ENCODE data around the gene CIDEA. TPM values are rescaled to one million over a fixed set of nuclear protein-coding genes. Genes with fewer than 3 reads are reported as not detected.

CIDEA gene
- total RNA-seq, 1 donor from 2014 or later, result not detected

- Histone ChIP-seq H3K4me3 (peak overlapping the region; percentile 38 to 66), H3K36me3 (no peaks in the 10 kb centered on the region), H3K27me3 (no peaks in the 10 kb centered on the region), H3K4me1 (peaks cover 3 to 21% of the 10 kb centered on the region in 2 donors), H3K9me3 (no peaks in the 10 kb centered on the region), H3K27ac (peak overlapping the region; percentile 95 to 99)
- no peak for DNase-seq (ENCODE audit: low spot score in 2 of 2)
- intact Hi-C loops (cut with DNase I), result loop anchor here (1.0 to 10.0 kb wide), 5 partner anchors 7 to 1225 kb away; partner anchors contain the start of genes AFG3L2 and TUBB6
- TF ChIP-seq CTCF (IDR thresholded peaks at IDR 0.05), result no peak
These were observed 25.8 kb downstream of the CIDEA start for GRCh38 chr18:12279781-12280531.

GRCh38 chr18:12281861-12282260 is 27.7 kb downstream of the CIDEA start:
- peaks cover 3 to 21% of the 10 kb centered on the region in 2 donors for H3K4me1 ChIP-seq

GRCh38 chr18:12282442-12283039 is 28.4 kb downstream of the CIDEA start:
- no peak for TF ChIP-seq CTCF (IDR thresholded peaks at IDR 0.05)
- H3K4me3 ChIP-seq, result no peak overlapping the region
- H3K27ac ChIP-seq, result peak overlapping the region in 1 of 2 donors; percentile 59
- H3K4me1 ChIP-seq, result peaks cover 3 to 18% of the 10 kb centered on the region in 2 donors
- no peaks in the 10 kb centered on the region for H3K27me3 ChIP-seq
- intact Hi-C loops (cut with DNase I), result loop anchor here (10.0 kb wide), 1 partner anchor 1222 kb away; no protein-coding TSS in a partner anchor
- no peaks in the 10 kb centered on the region for H3K9me3 ChIP-seq
- DNase-seq (ENCODE audit: low spot score in 2 of 2), result no peak
- no peaks in the 10 kb centered on the region for H3K36me3 ChIP-seq

More at GRCh38 chr18:12281861-12282260, 27.7 kb downstream of the CIDEA start:
- intact Hi-C loops (cut with DNase I), result loop anchor here (10.0 kb wide), 1 partner anchor 1223 kb away; no protein-coding TSS in a partner anchor
- Histone ChIP-seq H3K36me3 (no peaks in the 10 kb centered on the region), H3K4me3 (no peak overlapping the region), H3K9me3 (no peaks in the 10 kb centered on the region), H3K27ac (peak overlapping the region; percentile 35 to 59), H3K27me3 (no peaks in the 10 kb centered on the region)
- DNase-seq (ENCODE audit: low spot score in 2 of 2), result no peak
- no peak for TF ChIP-seq CTCF (IDR thresholded peaks at IDR 0.05)

DNA sequence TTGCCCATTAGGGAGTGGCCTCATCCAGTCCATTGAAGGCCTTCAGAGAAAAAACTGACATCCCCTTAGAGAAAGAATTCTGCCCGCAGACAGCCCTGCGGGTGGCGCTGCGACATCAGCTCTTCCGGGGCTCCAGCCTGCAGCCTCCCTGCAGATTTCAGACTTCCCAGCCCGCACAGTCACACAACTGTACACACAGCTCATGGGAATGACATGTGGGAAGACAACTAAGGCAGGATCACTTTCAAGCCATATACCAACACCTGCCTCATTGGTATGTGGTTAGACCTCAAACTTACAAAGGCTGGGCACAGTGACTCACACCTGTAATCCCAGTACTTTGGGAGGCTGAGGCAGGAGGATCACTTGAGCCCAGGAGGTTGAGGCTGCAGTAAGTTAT is 29.1 kb downstream of the CIDEA start:
- DNase-seq (ENCODE audit: low spot score in 2 of 2), result no peak
- no peak for TF ChIP-seq CTCF (IDR thresholded peaks at IDR 0.05)
- Histone ChIP-seq H3K27ac (no peak overlapping the region), H3K4me3 (no peak overlapping the region), H3K27me3 (no peaks in the 10 kb centered on the region), H3K9me3 (no peaks in the 10 kb centered on the region), H3K4me1 (peaks cover 0 to 15% of the 10 kb centered on the region in 2 donors), H3K36me3 (no peaks in the 10 kb centered on the region)
- intact Hi-C loops (cut with DNase I), result loop anchor here (10.0 kb wide), 1 partner anchor 1222 kb away; no protein-coding TSS in a partner anchor

DNA sequence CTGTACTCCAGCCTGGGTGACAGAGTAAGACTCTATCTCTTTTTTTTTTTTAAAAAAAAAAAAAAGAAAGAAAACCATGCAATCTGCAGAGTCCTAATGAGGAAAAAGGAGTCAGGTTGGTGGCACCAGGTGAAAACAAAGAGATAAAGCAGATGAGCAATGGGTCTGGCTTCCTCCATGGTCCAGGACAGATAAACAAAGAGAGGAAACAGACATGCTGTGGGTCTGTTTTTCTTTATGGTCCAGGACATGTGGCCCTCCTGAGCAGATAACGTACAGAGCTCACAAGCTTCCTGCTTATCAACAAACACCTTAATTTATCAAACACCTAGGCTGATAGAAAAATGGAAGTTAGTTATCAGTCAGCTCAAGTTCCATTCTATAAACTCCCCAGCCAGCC is 29.5 kb downstream of the CIDEA start:
- Histone ChIP-seq H3K27ac (peak overlapping the region in 1 of 2 donors; percentile 23), H3K27me3 (no peaks in the 10 kb centered on the region), H3K36me3 (no peaks in the 10 kb centered on the region), H3K4me3 (no peak overlapping the region), H3K9me3 (no peaks in the 10 kb centered on the region), H3K4me1 (peaks cover 4 to 14% of the 10 kb centered on the region in 2 donors)
- intact Hi-C loops (cut with DNase I), result loop anchor here (10.0 kb wide), 1 partner anchor 1221 kb away; no protein-coding TSS in a partner anchor
- no peak for DNase-seq (ENCODE audit: low spot score in 2 of 2)
- no peak for TF ChIP-seq CTCF (IDR thresholded peaks at IDR 0.05)
